Measurements from ENCODE around the gene WAC. TPM values are rescaled to one million over a fixed set of nuclear protein-coding genes. Genes with fewer than 3 reads are reported as not detected.
"Not testable (repeated sequence)": the region's sequence is repeated elsewhere in the genome, so short reads cannot be mapped to it uniquely, and the experiment has no call there.

The WAC gene
- total RNA-seq, 8 experiments from 2014 or later, result 54.6 to 142 (median 76.6) TPM

DNA sequence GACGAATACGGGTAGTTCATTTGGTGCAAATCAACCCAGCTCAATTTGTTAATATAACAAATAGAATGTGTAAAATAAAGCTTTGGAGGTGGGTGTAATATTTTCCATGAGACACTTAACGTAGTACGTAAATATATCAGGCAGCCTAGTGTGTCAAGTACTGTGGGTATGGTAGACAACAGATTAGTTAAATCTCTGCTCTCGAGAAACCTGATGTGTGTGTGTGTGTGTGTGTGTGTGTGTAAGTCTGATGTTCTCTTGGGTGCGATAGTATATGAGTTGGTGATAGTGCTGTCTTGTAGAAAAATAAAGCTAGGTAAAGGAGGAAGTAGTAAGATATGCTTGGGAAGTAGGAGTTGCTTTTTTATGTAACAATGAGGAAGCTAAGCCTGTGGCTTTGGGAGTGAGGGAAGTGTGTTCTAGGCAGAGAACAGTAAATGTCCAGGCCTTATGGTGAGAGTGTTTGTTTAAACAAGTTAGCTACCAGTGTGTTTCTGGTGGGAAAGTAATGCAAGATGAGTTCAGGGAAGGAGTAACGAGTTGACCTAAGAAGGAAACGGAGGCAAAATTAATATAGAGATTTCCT, 26.1 kb downstream of the WAC start:
- in situ Hi-C loops (cut with MboI; ENCODE audit: low pct_unique_long_range_greater_than_20kb in 2 of 9, low sequenced_read_pairs in 9 of 9, unreplicated experiment in 9 of 9), result no loop called here
- Histone ChIP-seq H3K27ac (no peak overlapping the region), H3K4me3 (no peak overlapping the region), H3K4me1 (replicated peaks in 1 of 2) (no peaks in the 10 kb centered on the region)
- no peak for ATAC-seq (replicated peaks in 6 of 8)
- WGBS, 10 experiments, result 63 to 98% (median 90%) methylated on average over 2 to 8 of the region's 8 CpGs

DNA sequence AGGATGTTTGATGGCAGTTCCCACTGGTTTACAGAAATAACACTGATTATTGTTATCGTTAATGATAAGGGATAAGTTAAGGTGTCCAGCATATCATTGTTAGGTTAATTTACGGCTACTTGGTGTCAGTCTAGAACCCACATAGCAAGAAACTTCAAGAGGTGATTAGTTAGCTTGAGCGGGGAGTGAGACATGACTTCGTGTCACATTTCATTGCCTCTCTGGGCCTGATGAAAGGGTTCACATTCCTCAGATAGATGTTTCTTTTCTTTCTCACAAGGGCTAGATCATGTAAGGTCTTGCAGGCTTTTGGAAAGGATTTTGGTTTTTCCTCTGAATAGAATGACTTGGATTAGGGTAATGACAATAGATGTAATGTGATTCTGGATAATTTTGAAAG, 26.7 kb downstream of the WAC start:
- in situ Hi-C loops (cut with MboI; ENCODE audit: low pct_unique_long_range_greater_than_20kb in 2 of 9, low sequenced_read_pairs in 9 of 9, unreplicated experiment in 9 of 9), result no loop called here
- Histone ChIP-seq H3K27ac (no peak overlapping the region), H3K4me3 (no peak overlapping the region), H3K4me1 (replicated peaks in 1 of 2) (no peaks in the 10 kb centered on the region)
- 71 to 100% (median 88%) methylated on average over 1 to 4 of the region's 4 CpGs for WGBS, 10 experiments
- no peak for ATAC-seq (replicated peaks in 6 of 8)

DNA sequence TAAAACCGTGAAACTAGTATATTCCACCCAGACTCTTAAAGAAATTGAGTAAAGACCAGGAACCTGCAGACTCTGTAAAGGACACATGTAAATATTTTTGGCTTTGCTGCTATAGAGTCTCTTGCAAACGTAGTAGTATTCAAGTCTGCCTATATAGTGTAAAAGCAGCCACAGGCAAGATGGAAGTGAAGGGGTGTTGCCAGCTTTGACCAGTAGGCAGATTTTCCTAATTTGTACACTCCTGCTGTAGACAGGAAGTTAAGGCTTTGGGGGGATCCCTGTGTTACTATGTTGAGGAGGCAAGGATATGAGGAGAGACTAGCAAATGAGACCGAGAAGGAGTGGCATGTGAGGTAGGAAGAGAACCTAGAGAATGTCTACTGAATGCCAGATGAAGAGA, 27.7 kb downstream of the WAC start:
- no peak overlapping the region for H3K27ac ChIP-seq
- in situ Hi-C loops (cut with MboI; ENCODE audit: low pct_unique_long_range_greater_than_20kb in 2 of 9, low sequenced_read_pairs in 9 of 9, unreplicated experiment in 9 of 9), result no loop called here
- H3K4me1 ChIP-seq (replicated peaks in 1 of 2), result no peaks in the 10 kb centered on the region
- WGBS, 10 experiments, result 60 to 100% (median 91%) methylated on average over 1 to 3 of the region's 3 CpGs
- H3K4me3 ChIP-seq, result no peak overlapping the region
- ATAC-seq (replicated peaks in 6 of 8), result no peak

DNA sequence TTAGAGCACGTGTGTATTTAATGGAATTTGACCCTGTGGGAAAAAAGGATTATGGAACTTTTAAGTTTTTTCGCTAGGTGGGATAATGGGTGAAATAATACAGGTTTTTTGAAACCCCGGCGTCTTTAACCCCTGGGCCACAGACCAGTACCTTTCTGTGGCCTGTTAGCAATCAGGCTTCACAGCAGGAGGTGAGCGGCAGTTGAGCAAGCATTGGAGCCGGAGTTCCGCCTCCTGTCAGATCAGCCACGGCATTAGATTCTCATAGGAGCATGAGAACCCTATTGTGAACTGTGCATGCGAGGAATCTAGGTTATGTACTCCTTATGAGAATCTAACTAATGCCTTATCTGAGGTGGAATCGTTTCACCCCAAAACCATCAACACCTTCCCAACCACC, 28.6 kb downstream of the WAC start:
- WGBS, 10 experiments, result 92 to 100% (median 96%) methylated on average over 1 to 10 of the region's 10 CpGs
- in situ Hi-C loops (cut with MboI; ENCODE audit: low pct_unique_long_range_greater_than_20kb in 2 of 9, low sequenced_read_pairs in 9 of 9, unreplicated experiment in 9 of 9), result no loop called here
- H3K4me3 ChIP-seq, result no peak overlapping the region
- no peak overlapping the region for H3K27ac ChIP-seq
- H3K4me1 ChIP-seq (replicated peaks in 1 of 2), result no peaks in the 10 kb centered on the region
- ATAC-seq (replicated peaks in 6 of 8), result no peak

DNA sequence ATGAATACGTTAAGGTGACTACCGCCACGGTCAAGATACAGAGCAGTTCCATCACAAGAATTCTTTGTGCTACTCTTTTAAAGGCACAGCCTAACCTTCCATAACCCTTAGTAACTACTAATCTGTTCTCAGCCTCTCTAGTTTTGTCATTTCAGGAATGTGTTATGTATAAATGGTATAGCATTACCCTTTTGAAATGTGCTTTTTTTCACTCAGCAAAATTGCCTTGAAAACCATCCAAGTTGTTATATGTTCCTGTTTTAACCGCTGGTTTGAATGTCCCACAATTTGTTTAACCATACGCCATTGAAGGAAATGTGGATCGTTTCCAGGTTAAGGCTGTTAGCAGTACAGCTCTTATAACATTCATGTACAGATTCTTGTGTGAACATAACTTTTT, 32.0 kb downstream of the WAC start:
- ATAC-seq (replicated peaks in 6 of 8), result peak in 1 of 8 experiments; percentile 14
- in situ Hi-C loops (cut with MboI; ENCODE audit: low pct_unique_long_range_greater_than_20kb in 2 of 9, low sequenced_read_pairs in 9 of 9, unreplicated experiment in 9 of 9), result no loop called here
- WGBS, 10 experiments, result 50 to 100% (median 69%) methylated on average over 1 to 6 of the region's 6 CpGs
- Histone ChIP-seq H3K4me1 (replicated peaks in 1 of 2) (peaks cover 5 to 6% of the 10 kb centered on the region in 2 donors), H3K4me3 (no peak overlapping the region), H3K27ac (no peak overlapping the region)

DNA sequence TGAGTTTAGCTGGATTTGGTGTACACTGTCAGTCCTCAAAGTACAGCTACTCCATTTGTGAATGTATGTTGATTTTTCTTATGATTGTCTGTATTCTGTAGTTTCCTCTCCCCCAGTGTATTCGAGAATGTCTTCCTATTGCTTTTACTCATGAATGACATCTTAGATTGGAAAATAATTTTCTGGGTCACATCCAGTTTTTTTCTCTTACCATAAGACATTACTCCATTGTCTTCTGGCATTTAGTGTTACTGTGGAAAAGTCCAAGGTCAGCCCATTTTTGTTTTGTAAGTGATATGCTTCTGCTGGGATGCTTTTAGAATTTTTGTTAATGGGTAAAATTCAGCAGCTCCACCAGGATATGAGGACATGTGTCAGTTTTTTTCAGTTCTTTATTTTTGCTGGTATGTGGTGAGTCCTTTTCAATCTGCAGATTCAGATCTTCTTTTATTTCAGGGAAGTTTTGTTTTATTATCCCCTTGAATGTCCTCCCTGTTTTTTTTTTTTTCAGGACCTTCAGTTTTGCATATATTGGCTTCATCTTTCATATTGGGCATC, 33.6 kb downstream of the WAC start:
- Histone ChIP-seq H3K4me1 (replicated peaks in 1 of 2) (peaks cover 5 to 6% of the 10 kb centered on the region in 2 donors), H3K4me3 (no peak overlapping the region), H3K27ac (no peak overlapping the region)
- 45 to 100% (median 88%) methylated on average over 1 of the region's 1 CpG; no CpG with 5 or more reads in 1 of the 10 experiments for WGBS, 10 experiments
- ATAC-seq (replicated peaks in 6 of 8), result no peak
- in situ Hi-C loops (cut with MboI; ENCODE audit: low pct_unique_long_range_greater_than_20kb in 2 of 9, low sequenced_read_pairs in 9 of 9, unreplicated experiment in 9 of 9), result no loop called here

DNA sequence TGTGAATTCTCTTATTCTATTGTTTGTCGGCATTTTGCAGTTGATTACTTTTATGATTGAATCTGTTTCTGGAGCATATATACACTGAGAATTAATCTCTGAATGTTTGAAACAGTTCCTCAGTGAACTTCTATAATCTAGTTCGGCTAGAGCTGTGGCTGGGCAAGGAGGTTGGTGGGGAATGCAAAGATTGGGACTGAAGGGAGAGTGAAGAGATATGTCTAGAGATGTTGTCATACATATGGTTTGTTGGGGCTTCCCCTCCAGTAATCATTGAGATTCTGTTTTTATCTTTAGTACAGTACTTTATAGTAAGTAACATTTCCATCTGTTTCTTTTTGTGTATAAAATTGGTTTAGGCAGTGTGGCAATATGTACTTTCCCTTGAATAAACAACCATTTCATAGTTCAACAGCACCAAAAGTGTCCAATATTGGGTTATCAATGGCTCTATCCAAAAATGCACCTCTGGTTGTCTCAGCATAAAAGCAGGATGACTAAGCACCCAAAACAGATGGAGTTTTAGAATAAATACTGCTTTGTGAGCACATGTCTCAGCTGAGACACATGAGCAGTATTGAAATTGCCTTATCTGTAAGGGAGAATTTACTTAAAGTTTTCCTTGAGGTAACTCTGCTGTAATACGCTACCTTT, 36.7 kb downstream of the WAC start:
- WGBS, 10 experiments, result 34 to 100% (median 67%) methylated on average over 1 to 3 of the region's 3 CpGs
- H3K4me1 ChIP-seq (replicated peaks in 1 of 2), result peaks cover 5 to 6% of the 10 kb centered on the region in 2 donors
- H3K4me3 ChIP-seq, result no peak overlapping the region
- in situ Hi-C loops (cut with MboI; ENCODE audit: low pct_unique_long_range_greater_than_20kb in 2 of 9, low sequenced_read_pairs in 9 of 9, unreplicated experiment in 9 of 9), result no loop called here
- ATAC-seq (replicated peaks in 6 of 8), result peak in 4 of 8 experiments; percentile 36 to 91 (median 68)
- H3K27ac ChIP-seq, result no peak overlapping the region

DNA sequence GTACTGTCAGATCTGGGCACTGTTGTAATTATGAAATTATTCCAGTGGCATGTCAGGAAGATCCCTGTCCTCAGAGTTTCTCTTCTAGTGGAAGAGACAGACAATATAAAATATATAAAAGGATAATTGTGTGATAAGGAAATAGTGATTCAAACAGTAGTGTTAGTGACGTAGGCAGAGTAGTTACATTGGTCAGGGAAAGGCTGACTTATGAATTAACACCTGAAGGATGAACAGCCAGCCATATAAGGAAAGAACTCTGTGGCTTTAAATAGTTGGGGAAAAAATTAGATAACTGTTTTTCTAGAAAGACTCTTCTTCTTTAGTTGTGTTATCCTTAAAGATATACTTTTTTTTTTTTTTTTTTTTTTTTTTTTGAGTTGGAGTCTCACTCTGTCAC, 37.7 kb downstream of the WAC start:
- Histone ChIP-seq H3K4me1 (replicated peaks in 1 of 2) (peaks cover 5 to 8% of the 10 kb centered on the region in 2 donors), H3K27ac (no peak overlapping the region), H3K4me3 (no peak overlapping the region)
- no peak for ATAC-seq (replicated peaks in 6 of 8)
- WGBS, 10 experiments, result 60 to 100% (median 100%) methylated on average over 1 of the region's 1 CpG; no CpG with 5 or more reads in 3 of the 10 experiments
- in situ Hi-C loops (cut with MboI; ENCODE audit: low pct_unique_long_range_greater_than_20kb in 2 of 9, low sequenced_read_pairs in 9 of 9, unreplicated experiment in 9 of 9), result no loop called here

DNA sequence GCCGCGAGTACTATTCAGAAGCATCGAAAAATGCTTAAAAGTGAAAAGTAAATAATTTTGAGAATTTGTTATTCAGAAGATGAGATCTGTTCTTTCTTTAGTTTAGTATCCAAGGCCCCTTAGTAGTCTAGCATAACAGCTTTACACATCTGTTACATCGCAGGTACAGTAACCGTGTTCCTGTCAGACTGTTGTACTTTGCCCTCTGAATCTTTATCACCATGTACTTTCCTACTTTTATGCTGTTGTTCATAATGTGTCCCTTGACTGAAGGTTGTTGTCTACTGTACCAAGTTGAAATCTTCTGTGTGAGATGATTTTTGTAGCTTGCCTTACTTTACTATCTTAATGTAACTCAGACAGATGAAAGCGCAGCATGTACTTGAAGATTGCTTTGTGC, 38.3 kb downstream of the WAC start:
- no peak overlapping the region for H3K4me3 ChIP-seq
- 87 to 100% (median 96%) methylated on average over 1 to 6 of the region's 6 CpGs; no CpG with 5 or more reads in 1 of the 10 experiments for WGBS, 10 experiments
- ATAC-seq (replicated peaks in 6 of 8), result no peak
- peaks cover 5 to 11% of the 10 kb centered on the region in 2 donors for H3K4me1 ChIP-seq (replicated peaks in 1 of 2)
- H3K27ac ChIP-seq, result no peak overlapping the region
- in situ Hi-C loops (cut with MboI; ENCODE audit: low pct_unique_long_range_greater_than_20kb in 2 of 9, low sequenced_read_pairs in 9 of 9, unreplicated experiment in 9 of 9), result no loop called here

DNA sequence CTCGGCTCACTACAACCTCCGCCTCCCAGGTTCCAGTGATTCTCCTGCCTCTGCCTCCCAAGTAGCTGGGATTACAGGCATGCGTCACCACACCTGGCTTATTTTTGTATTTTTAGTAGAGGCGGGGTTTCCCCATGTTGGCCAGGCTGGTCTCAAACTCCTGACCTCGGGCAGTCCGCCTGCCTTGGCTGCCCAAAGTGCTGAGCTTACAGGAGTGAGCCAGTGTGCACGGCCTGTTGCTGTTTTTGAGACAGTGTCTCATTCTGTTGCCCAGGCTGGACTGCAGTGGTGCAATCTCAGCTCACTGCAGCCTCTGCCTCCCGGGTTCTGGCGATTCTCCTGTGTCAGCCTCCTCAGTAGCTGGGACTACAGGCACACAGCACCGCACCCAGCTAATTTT, 41.3 kb downstream of the WAC start:
- ATAC-seq (replicated peaks in 6 of 8); H3K27ac ChIP-seq; in situ Hi-C loops (cut with MboI; ENCODE audit: low pct_unique_long_range_greater_than_20kb in 2 of 9, low sequenced_read_pairs in 9 of 9, unreplicated experiment in 9 of 9); H3K4me1 ChIP-seq (replicated peaks in 1 of 2); H3K4me3 ChIP-seq: not testable (repeated sequence)
- WGBS, 10 experiments, result 71 to 100% (median 96%) methylated on average over 1 to 7 of the region's 10 CpGs

DNA sequence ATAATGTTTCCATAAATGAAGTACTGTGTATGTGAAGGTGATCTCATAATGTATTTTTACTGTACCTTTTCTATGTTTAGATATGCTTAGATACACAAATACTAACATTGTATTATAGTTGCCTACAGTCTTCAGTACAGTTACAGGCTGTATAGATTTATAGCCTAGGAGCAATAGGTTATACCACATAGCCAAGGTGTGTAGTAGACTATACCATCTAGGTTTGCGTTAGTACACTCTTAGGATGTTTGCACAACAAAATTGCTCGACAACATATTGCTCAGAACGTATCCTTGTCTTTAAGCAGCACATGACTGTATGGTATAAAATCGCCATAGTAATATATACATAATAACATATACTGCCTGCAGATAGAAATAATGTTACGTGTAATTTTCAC, 42.9 kb downstream of the WAC start:
- WGBS, 10 experiments, result 85 to 100% (median 96%) methylated on average over 2 to 5 of the region's 5 CpGs; no CpG with 5 or more reads in 1 of the 10 experiments
- in situ Hi-C loops (cut with MboI; ENCODE audit: low pct_unique_long_range_greater_than_20kb in 2 of 9, low sequenced_read_pairs in 9 of 9, unreplicated experiment in 9 of 9), result no loop called here

DNA sequence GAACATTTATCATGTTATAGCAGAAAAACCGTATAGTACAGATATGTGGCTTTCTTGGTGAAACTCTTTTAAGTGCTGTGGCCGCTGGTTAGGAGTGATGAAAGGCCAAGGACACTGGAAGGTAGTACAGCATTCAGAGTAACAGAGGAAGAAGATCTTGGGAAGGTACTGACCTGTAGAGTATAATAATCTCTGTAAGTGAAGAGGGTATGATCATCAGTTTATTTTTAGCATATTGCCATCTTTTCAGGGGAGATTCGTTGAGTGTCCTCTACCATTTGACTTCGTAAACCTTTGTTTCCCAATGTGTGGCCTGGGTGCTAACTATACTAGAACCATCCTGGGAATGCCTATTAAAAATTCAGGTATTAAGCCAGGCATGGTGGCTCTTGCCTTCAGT, 44.6 kb downstream of the WAC start:
- peaks cover 0 to 4% of the 10 kb centered on the region in 2 donors for H3K4me1 ChIP-seq (replicated peaks in 1 of 2)
- no peak overlapping the region for H3K27ac ChIP-seq
- 79 to 100% (median 93%) methylated on average over 1 to 4 of the region's 4 CpGs; no CpG with 5 or more reads in 1 of the 10 experiments for WGBS, 10 experiments
- H3K4me3 ChIP-seq, result no peak overlapping the region
- in situ Hi-C loops (cut with MboI; ENCODE audit: low pct_unique_long_range_greater_than_20kb in 2 of 9, low sequenced_read_pairs in 9 of 9, unreplicated experiment in 9 of 9), result no loop called here
- ATAC-seq (replicated peaks in 6 of 8), result no peak

More for the DNA sequence above, 42.9 kb downstream of the WAC start:
- ATAC-seq (replicated peaks in 6 of 8), result no peak
- peaks cover 0 to 4% of the 10 kb centered on the region in 2 donors for H3K4me1 ChIP-seq (replicated peaks in 1 of 2)
- no peak overlapping the region for H3K4me3 ChIP-seq
- no peak overlapping the region for H3K27ac ChIP-seq

DNA sequence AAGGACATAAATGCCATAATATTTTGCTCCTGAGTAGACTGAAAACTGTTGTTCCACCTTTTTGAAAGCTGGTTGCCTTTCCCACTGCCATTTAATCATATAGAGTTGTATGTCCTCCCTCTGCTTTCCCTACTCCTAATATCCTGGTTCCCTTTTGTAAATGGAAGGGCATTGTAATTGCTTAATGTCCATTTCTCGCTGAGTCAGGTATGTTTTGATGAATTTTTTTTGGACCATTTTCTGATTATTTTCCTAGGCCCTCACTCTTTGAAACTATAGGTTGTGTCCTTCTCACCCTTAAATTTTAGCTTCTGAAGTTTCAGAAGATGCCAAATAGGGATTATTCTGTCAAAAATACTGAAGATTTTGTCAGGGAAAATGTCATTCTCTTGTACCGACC, 45.5 kb downstream of the WAC start:
- in situ Hi-C loops (cut with MboI; ENCODE audit: low pct_unique_long_range_greater_than_20kb in 2 of 9, low sequenced_read_pairs in 9 of 9, unreplicated experiment in 9 of 9), result no loop called here
- Histone ChIP-seq H3K4me3 (no peak overlapping the region), H3K27ac (no peak overlapping the region), H3K4me1 (replicated peaks in 1 of 2) (peaks cover 0 to 4% of the 10 kb centered on the region in 2 donors)
- WGBS, 10 experiments, result 83 to 100% (median 96%) methylated on average over 1 to 2 of the region's 2 CpGs; no CpG with 5 or more reads in 1 of the 10 experiments
- no peak for ATAC-seq (replicated peaks in 6 of 8)
